ENCODE measurements around the gene LCE7A. TPM values are rescaled to one million over a fixed set of nuclear protein-coding genes. Genes with fewer than 3 reads are reported as not detected.

Gene LCE7A
- total RNA-seq, 1 donor from 2014 or later = not detected

- no peak for DNase-seq (ENCODE audit: extremely low read depth, low read depth, low spot score)
Measured at GRCh38 chr1:152879559-152880198, 19.9 kb downstream of the LCE7A start.

- DNase-seq (ENCODE audit: extremely low read depth, low read depth, low spot score) = no peak
Measured at GRCh38 chr1:152880316-152880715, 20.5 kb downstream of the LCE7A start.

GRCh38 chr1:152880907-152881306 is 21.1 kb downstream of the LCE7A start:
- no peak for DNase-seq (ENCODE audit: extremely low read depth, low read depth, low spot score)

GRCh38 chr1:152884085-152884484 is 24.3 kb downstream of the LCE7A start:
- no peak for DNase-seq (ENCODE audit: extremely low read depth, low read depth, low spot score)

GRCh38 chr1:152884506-152884905 is 24.7 kb downstream of the LCE7A start:
- no peak for DNase-seq (ENCODE audit: extremely low read depth, low read depth, low spot score)

GRCh38 chr1:152884966-152885624 is 25.3 kb downstream of the LCE7A start:
- no peak for DNase-seq (ENCODE audit: extremely low read depth, low read depth, low spot score)

- no peak for DNase-seq (ENCODE audit: extremely low read depth, low read depth, low spot score)
Measured at GRCh38 chr1:152886085-152886484, 26.3 kb downstream of the LCE7A start.

GRCh38 chr1:152886758-152887409 is 27.1 kb downstream of the LCE7A start:
- no peak for DNase-seq (ENCODE audit: extremely low read depth, low read depth, low spot score)

- DNase-seq (ENCODE audit: extremely low read depth, low read depth, low spot score) = no peak
Measured at GRCh38 chr1:152888126-152888525, 28.3 kb downstream of the LCE7A start.

GRCh38 chr1:152899027-152899426 is 39.2 kb downstream of the LCE7A start:
- DNase-seq (ENCODE audit: extremely low read depth, low read depth, low spot score) = no peak

GRCh38 chr1:152899883-152900282 is 40.1 kb downstream of the LCE7A start:
- no peak for DNase-seq (ENCODE audit: extremely low read depth, low read depth, low spot score)

GRCh38 chr1:152901631-152902030 is 41.8 kb downstream of the LCE7A start:
- no peak for DNase-seq (ENCODE audit: extremely low read depth, low read depth, low spot score)

GRCh38 chr1:152902636-152903035 is 42.8 kb downstream of the LCE7A start:
- no peak for DNase-seq (ENCODE audit: extremely low read depth, low read depth, low spot score)

GRCh38 chr1:152904688-152905440 is 45.1 kb downstream of the LCE7A start:
- no peak for DNase-seq (ENCODE audit: extremely low read depth, low read depth, low spot score)

- DNase-seq (ENCODE audit: extremely low read depth, low read depth, low spot score) = no peak
Measured at GRCh38 chr1:152906023-152906565, 46.3 kb downstream of the LCE7A start.

GRCh38 chr1:152907686-152908601 is 48.1 kb downstream of the LCE7A start, which contains the start of gene IVL:
Gene IVL, plus strand, starts transcription at chr1:152908546. Its CDS starts 1,252 bp downstream, at chr1:152909798.
- no peak for DNase-seq (ENCODE audit: extremely low read depth, low read depth, low spot score)

GRCh38 chr1:152909206-152909605 is 49.4 kb downstream of the LCE7A start:
- no peak for DNase-seq (ENCODE audit: extremely low read depth, low read depth, low spot score)

Data from glomerular endothelial cell (primary cell).